Measurements from ENCODE around the gene DEUP1. TPM values are rescaled to one million over a fixed set of nuclear protein-coding genes. Genes with fewer than 3 reads are reported as not detected.
"Not testable (repeated sequence)": the region's sequence is repeated elsewhere in the genome, so short reads cannot be mapped to it uniquely, and the experiment has no call there.

The DEUP1 gene
- total and polyA plus RNA-seq, 2 experiments from 2014 or later: 0.27 to 0.28 TPM

DNA sequence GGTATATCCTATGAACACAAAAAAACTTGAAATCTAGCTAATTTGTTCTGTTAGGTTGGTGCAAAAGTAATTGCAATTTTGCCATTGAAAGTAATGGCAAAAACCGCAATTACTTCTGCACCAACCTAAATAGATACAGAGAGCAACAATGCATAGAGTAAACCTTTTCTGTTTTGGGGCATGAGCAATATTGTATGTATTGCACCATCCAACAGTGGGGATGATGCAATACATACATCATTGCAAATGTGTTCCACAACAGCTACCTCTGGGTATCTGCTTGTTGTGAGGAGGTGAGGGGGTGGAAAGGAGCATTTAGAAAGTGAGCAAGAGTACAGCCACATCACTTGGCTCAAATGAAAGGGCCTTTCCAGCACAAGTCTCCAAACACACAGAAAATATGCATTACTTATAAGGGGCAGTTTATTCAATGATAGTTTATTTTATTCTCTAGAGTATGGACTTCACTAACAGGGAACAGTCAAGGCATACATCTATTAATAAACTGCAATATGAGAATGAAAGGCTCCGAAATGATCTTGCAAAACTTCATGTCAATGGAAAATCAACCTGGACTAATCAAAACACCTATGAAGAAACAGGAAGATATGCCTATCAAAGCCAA is 77.3 kb downstream of the DEUP1 start:
- peak in 1 of 2 donors; percentile 19 for DNase-seq (ENCODE audit: low read depth in 1 of 2, low spot score in 1 of 2)
- H3K4me1 ChIP-seq (ENCODE audit: low read depth): peaks cover 5% of the 10 kb centered on the region
- TF ChIP-seq, protein P1, sequence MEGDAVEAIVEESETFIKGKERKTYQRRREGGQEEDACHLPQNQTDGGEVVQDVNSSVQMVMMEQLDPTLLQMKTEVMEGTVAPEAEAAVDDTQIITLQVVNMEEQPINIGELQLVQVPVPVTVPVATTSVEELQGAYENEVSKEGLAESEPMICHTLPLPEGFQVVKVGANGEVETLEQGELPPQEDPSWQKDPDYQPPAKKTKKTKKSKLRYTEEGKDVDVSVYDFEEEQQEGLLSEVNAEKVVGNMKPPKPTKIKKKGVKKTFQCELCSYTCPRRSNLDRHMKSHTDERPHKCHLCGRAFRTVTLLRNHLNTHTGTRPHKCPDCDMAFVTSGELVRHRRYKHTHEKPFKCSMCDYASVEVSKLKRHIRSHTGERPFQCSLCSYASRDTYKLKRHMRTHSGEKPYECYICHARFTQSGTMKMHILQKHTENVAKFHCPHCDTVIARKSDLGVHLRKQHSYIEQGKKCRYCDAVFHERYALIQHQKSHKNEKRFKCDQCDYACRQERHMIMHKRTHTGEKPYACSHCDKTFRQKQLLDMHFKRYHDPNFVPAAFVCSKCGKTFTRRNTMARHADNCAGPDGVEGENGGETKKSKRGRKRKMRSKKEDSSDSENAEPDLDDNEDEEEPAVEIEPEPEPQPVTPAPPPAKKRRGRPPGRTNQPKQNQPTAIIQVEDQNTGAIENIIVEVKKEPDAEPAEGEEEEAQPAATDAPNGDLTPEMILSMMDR (IDR thresholded peaks at IDR 0.05; ENCODE audit: low read depth, low read length): no peak
- no peak overlapping the region for H3K4me3 ChIP-seq
- no peaks in the 10 kb centered on the region for H3K9me3 ChIP-seq (ENCODE audit: low read depth)
- H3K27me3 ChIP-seq: no peaks in the 10 kb centered on the region
- H3K27ac ChIP-seq: no peak overlapping the region
- H3K36me3 ChIP-seq: no peaks in the 10 kb centered on the region

DNA sequence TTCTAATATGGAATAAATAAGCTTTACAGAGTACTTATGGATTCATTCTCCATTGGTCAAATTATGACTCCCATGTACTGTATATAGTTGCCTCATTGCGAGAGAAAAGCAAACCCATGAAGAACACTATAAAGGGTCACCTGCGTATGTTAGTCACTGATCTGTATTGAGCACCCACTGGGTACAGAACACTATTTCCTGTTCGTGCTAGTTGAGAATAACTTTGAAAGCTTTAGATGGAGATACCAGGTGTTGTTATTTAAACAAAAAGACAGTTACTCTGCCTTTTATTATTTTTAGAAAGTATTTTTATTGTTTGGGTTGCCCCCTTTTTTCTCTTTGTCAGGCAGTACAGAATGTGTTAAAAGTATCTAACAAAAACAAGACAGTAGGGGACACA is 79.9 kb downstream of the DEUP1 start:
- no peaks in the 10 kb centered on the region for H3K36me3 ChIP-seq
- H3K27ac ChIP-seq: no peak overlapping the region
- H3K4me3 ChIP-seq: no peak overlapping the region
- TF ChIP-seq, protein P1 (IDR thresholded peaks at IDR 0.05; ENCODE audit: low read depth, low read length): no peak
- H3K27me3 ChIP-seq: no peaks in the 10 kb centered on the region
- H3K4me1 ChIP-seq (ENCODE audit: low read depth): no peaks in the 10 kb centered on the region
- no peaks in the 10 kb centered on the region for H3K9me3 ChIP-seq (ENCODE audit: low read depth)
- DNase-seq (ENCODE audit: low read depth in 1 of 2, low spot score in 1 of 2): no peak

DNA sequence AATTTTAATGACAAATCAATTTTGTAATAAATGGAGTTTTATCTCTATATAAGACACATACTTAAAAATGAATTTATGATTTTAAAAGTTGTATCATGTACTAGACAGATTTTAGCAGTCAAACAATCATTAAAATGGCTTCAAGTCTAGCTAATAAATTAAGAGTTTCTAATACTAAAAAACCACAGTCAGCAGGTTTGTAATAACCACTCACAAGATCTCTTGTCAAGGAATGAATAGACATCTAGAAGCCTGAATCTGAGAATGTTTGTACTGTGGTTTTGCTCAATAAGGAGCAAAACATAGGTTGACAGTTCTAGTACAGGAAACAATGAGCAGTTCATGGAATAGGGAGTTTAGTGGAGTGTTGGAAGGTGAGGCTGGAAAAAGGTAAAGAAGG is 81.2 kb downstream of the DEUP1 start:
- no peak for DNase-seq (ENCODE audit: low read depth in 1 of 2, low spot score in 1 of 2)
- no peak overlapping the region for H3K4me3 ChIP-seq
- no peaks in the 10 kb centered on the region for H3K4me1 ChIP-seq (ENCODE audit: low read depth)
- TF ChIP-seq, protein P1 (IDR thresholded peaks at IDR 0.05; ENCODE audit: low read depth, low read length): no peak
- H3K9me3 ChIP-seq (ENCODE audit: low read depth): no peaks in the 10 kb centered on the region
- no peaks in the 10 kb centered on the region for H3K36me3 ChIP-seq
- no peak overlapping the region for H3K27ac ChIP-seq
- H3K27me3 ChIP-seq: no peaks in the 10 kb centered on the region

DNA sequence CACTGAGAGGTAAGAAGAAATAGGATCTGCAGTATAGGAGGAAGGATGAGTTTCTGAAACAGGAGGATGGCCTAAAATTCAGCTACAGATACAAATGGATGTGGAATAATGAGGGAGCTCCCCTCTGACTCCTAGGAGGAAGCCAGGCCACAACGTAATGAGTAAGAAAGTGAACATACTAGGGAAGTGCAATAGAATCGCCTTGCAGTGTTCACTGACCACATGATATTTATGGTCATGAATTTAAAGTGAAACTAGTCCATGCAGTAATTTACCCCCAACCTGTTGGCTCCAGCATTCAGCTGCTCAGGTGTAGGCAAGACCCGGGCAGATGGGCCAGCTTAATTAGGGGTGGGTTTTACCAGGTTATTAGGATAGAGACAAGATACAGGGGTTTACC is 101.7 kb downstream of the DEUP1 start:
- H3K4me3 ChIP-seq: no peak overlapping the region
- TF ChIP-seq, protein P1 (IDR thresholded peaks at IDR 0.05; ENCODE audit: low read depth, low read length): no peak
- DNase-seq (ENCODE audit: low read depth in 1 of 2, low spot score in 1 of 2): no peak

DNA sequence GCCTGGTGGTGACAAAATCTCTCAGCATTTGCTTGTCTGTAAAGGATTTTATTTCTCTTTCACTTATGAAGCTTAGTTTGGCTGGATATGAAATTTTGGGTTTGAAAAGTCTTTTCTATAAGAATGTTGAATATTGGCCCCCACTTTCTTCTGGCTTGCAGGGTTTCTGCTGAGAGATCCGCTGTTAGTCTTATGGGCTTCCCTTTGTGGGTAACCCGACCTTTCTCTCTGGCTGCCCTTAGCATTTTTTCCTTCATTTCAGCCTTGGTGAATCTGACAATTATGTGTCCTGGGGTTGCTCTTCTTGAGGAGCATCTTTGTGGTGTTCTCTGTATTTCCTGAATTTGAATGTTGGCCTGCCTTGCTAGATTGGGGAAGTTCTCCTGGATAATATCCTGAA is 112.7 kb downstream of the DEUP1 start:
- H3K4me1 ChIP-seq (ENCODE audit: low read depth); H3K27ac ChIP-seq; H3K4me3 ChIP-seq; H3K36me3 ChIP-seq; DNase-seq (ENCODE audit: low read depth in 1 of 2, low spot score in 1 of 2); H3K27me3 ChIP-seq; H3K9me3 ChIP-seq (ENCODE audit: low read depth): not testable (repeated sequence)

More for the DNA sequence above, 101.7 kb downstream of the DEUP1 start:
- Histone ChIP-seq H3K9me3 (ENCODE audit: low read depth) (no peaks in the 10 kb centered on the region), H3K36me3 (no peaks in the 10 kb centered on the region), H3K4me1 (ENCODE audit: low read depth) (no peaks in the 10 kb centered on the region), H3K27me3 (no peaks in the 10 kb centered on the region), H3K27ac (no peak overlapping the region)

DNA sequence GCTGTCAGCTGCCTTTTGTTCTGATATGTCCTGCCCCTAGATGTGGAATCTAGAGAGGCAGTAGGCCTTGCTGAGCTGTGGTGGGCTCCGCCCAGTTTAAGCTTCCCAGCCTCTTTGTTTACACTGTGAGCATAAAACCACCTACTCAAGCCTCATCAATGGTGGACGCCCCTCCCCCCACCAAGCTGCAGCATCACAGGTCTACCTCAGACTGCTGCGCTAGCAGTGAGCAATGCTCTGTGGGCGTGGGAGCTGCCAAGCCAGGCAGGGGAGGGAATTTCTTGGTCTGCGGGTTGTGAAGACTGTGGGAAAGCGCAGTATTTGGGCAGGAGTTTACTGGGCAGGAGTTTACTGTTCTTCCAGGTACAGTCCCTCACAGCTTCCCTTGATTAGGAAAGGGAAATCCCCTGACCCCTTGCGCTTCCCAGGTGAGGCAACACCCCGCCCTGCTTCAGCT is 114.1 kb downstream of the DEUP1 start:
- no peaks in the 10 kb centered on the region for H3K4me1 ChIP-seq (ENCODE audit: low read depth)
- no peaks in the 10 kb centered on the region for H3K9me3 ChIP-seq (ENCODE audit: low read depth)
- H3K27ac ChIP-seq: no peak overlapping the region
- no peaks in the 10 kb centered on the region for H3K27me3 ChIP-seq
- DNase-seq (ENCODE audit: low read depth in 1 of 2, low spot score in 1 of 2): peak; percentile 14 to 23
- H3K36me3 ChIP-seq: no peaks in the 10 kb centered on the region
- TF ChIP-seq, protein P1 (IDR thresholded peaks at IDR 0.05; ENCODE audit: low read depth, low read length): no peak
- H3K4me3 ChIP-seq: no peak overlapping the region
